GM18868 (cell line): ENCODE results near the gene CDC16.
"Not testable (repeated sequence)": the region's sequence is repeated elsewhere in the genome, so short reads cannot be mapped to it uniquely, and the experiment has no call there.

Experiments
- ATAC-seq: cut with Tn5 transposase; IDR thresholded peaks from one replicate; pipeline ENCODE4 v1.9.1; 2021; ENCODE audit warnings: mild to moderate bottlenecking, moderate library complexity; ENCODE audit not compliant: unreplicated experiment

The CDC16 gene

GRCh38 chr13:114260814-114261213 lies 26.1 kb downstream of the CDC16 start:
- no peak for ATAC-seq

- no peak for ATAC-seq
These were observed 26.8 kb downstream of the CDC16 start for GRCh38 chr13:114261328-114261965.

GRCh38 chr13:114263578-114263977 lies 28.9 kb downstream of the CDC16 start:
- no peak for ATAC-seq

GRCh38 chr13:114264313-114264712 lies 29.6 kb downstream of the CDC16 start:
- not testable (repeated sequence) for ATAC-seq

GRCh38 chr13:114264886-114265611 lies 30.4 kb downstream of the CDC16 start:
- ATAC-seq: no peak

- ATAC-seq: no peak
These were observed 31.5 kb downstream of the CDC16 start for GRCh38 chr13:114266241-114266640.

GRCh38 chr13:114268344-114269280 lies 33.9 kb downstream of the CDC16 start:
- no peak for ATAC-seq

GRCh38 chr13:114269281-114269770 lies 34.6 kb downstream of the CDC16 start:
- ATAC-seq: no peak

- no peak for ATAC-seq
These were observed 38.3 kb downstream of the CDC16 start for GRCh38 chr13:114272977-114273376.

- ATAC-seq: no peak
These were observed 40.6 kb downstream of the CDC16 start for GRCh38 chr13:114275304-114275703.

GRCh38 chr13:114279146-114279545 lies 44.4 kb downstream of the CDC16 start:
- no peak for ATAC-seq

- ATAC-seq: no peak
These were observed 45.2 kb downstream of the CDC16 start for GRCh38 chr13:114279758-114280355.

- peak; percentile 63 for ATAC-seq
These were observed 46.8 kb downstream of the CDC16 start, which contains the start of gene UPF3A for GRCh38 chr13:114281351-114282040. UPF3A (plus strand) TSS chr13:114281601; CDS start chr13:114281640, 39 bp downstream.

- peak; percentile 65 for ATAC-seq
These were observed 47.5 kb downstream of the CDC16 start for GRCh38 chr13:114282041-114282670.

GRCh38 chr13:114283576-114283975 lies 48.9 kb downstream of the CDC16 start:
- no peak for ATAC-seq

GRCh38 chr13:114284680-114285079 lies 50.0 kb downstream of the CDC16 start:
- no peak for ATAC-seq

GRCh38 chr13:114285166-114285808 lies 50.6 kb downstream of the CDC16 start:
- ATAC-seq: no peak

GRCh38 chr13:114286808-114287207 lies 52.1 kb downstream of the CDC16 start:
- ATAC-seq: no peak

GRCh38 chr13:114288157-114288591 lies 53.5 kb downstream of the CDC16 start:
- no peak for ATAC-seq
